Fibroblast of lung (primary cell): Measurements from ENCODE around the gene KAT2B.

ENCODE experiments used
- CTCF ChIP-seq, 2 donors: IDR thresholded peaks in 1 of 2; conservative IDR thresholded peaks in 1 of 2; 1 replicate in 1 of 2; 2 replicates in 1 of 2; pipeline ENCODE4 v1.5.1; 2011 to 2012; ENCODE audit warnings: low read length in 2 of 2, control low read depth in 1 of 2, inconsistent platforms in 1 of 2, low read depth in 1 of 2, mild to moderate bottlenecking in 1 of 2
- EZH2 ChIP-seq: IDR thresholded peaks from 2 replicates; pipeline ENCODE4 v1.5.1; 2012; ENCODE audit warnings: low read length, control low read depth, mild to moderate bottlenecking; ENCODE audit errors: missing control alignments

GRCh38 chr3:20072422-20072821 is 32.2 kb downstream of the KAT2B start:
- TF ChIP-seq CTCF (conservative IDR thresholded peaks at IDR 0.05 in 1 of 2, IDR thresholded peaks at IDR 0.05 in 1 of 2; ENCODE audit: low read depth in 1 of 2, low read length in 2 of 2) (no peak), EZH2 (no peak)
